ENCODE results near the gene ETV3L.

Gene ETV3L

GRCh38 chr1:157131281-157131680 is 31.7 kb upstream of the ETV3L start:
- DNase-seq: no peak

GRCh38 chr1:157124855-157125254 is 25.2 kb upstream of the ETV3L start:
- DNase-seq: no peak

- DNase-seq: no peak
Measured at GRCh38 chr1:157119448-157119847, 19.8 kb upstream of the ETV3L start.

GRCh38 chr1:157119008-157119407 is 19.4 kb upstream of the ETV3L start:
- no peak for DNase-seq

GRCh38 chr1:157117527-157118057 is 18.0 kb upstream of the ETV3L start:
- DNase-seq: peak in 1 of 2 donors; percentile 34

GRCh38 chr1:157116737-157117103 is 17.1 kb upstream of the ETV3L start:
- DNase-seq: no peak

- DNase-seq: peak in 1 of 2 donors; percentile 8
Measured at GRCh38 chr1:157115851-157116736, 16.5 kb upstream of the ETV3L start.

GRCh38 chr1:157115429-157115838 is 15.8 kb upstream of the ETV3L start:
- DNase-seq: peak in 1 of 2 donors; percentile 10

GRCh38 chr1:157114183-157115121 is 14.8 kb upstream of the ETV3L start:
- DNase-seq: no peak

GRCh38 chr1:157113631-157114030 is 14.0 kb upstream of the ETV3L start:
- DNase-seq: no peak

GRCh38 chr1:157113106-157113505 is 13.5 kb upstream of the ETV3L start:
- no peak for DNase-seq

- no peak for DNase-seq
Measured at GRCh38 chr1:157112186-157112867, 12.7 kb upstream of the ETV3L start.

- no peak for DNase-seq
Measured at GRCh38 chr1:157111396-157112165, 12.0 kb upstream of the ETV3L start.

- DNase-seq: no peak
Measured at GRCh38 chr1:157110686-157111085, 11.1 kb upstream of the ETV3L start.

- no peak for DNase-seq
Measured at GRCh38 chr1:157110003-157110402, 10.4 kb upstream of the ETV3L start.

- no peak for DNase-seq
Measured at GRCh38 chr1:157108448-157108847, 8.8 kb upstream of the ETV3L start.

- DNase-seq: no peak
Measured at GRCh38 chr1:157107702-157108101, 8.1 kb upstream of the ETV3L start.

- DNase-seq: no peak
Measured at GRCh38 chr1:157106813-157107189, 7.2 kb upstream of the ETV3L start.

- DNase-seq: peak in 1 of 2 donors; percentile 81
Measured at GRCh38 chr1:157105988-157106812, 6.6 kb upstream of the ETV3L start.

- DNase-seq: no peak
Measured at GRCh38 chr1:157105298-157105987, 5.8 kb upstream of the ETV3L start.

Data from CD4-positive, alpha-beta T cell treated with Interleukin-4 for 1 hour (primary cell).